WTC11 (cell line): Measurements from ENCODE around the gene CTNNA3. TPM values are rescaled to one million over a fixed set of nuclear protein-coding genes. Genes with fewer than 3 reads are reported as not detected.

Experiments
- ATAC-seq: fragments of 200-7000 bp; cut with Tn5 transposase; 2 replicates; pipeline ENCODE4 v1.10.0; 2021; ENCODE audit warnings: mild to moderate bottlenecking, moderate library complexity
- CTCF ChIA-PET: fragments of 300-600 bp; sonication (Branson Sonifier 250); formaldehyde crosslinking; loops from one replicate; lab custom pipeline; 2021; ENCODE audit warnings: antibody characterized with exemption; lab: Charles Lee
- POLR2A ChIA-PET: fragments of 350-600 bp; sonication (Branson Sonifier 250); formaldehyde crosslinking; loops from one replicate; lab custom pipeline; 2021; ENCODE audit warnings: antibody characterized with exemption; lab: Charles Lee
- DNase-seq: peaks from one replicate; pipeline ENCODE4 v3.0.0; 2021; ENCODE audit warnings: low spot score
- H3K27ac Mint-ChIP-seq: 2 replicates; pipeline ENCODE4 v1.8.0; 2021; ENCODE audit warnings: mixed read lengths
- H3K27me3 Mint-ChIP-seq: 2 replicates; pipeline ENCODE4 v1.8.0; 2021; ENCODE audit warnings: low read depth, mild to moderate bottlenecking, moderate library complexity, mixed read lengths
- H3K36me3 Mint-ChIP-seq: 2 replicates; pipeline ENCODE4 v1.8.0; 2021; ENCODE audit warnings: mixed read lengths
- H3K4me1 Mint-ChIP-seq: 2 replicates; pipeline ENCODE4 v1.8.0; 2022; ENCODE audit warnings: mixed read lengths
- H3K4me3 Mint-ChIP-seq: 2 replicates; pipeline ENCODE4 v1.8.0; 2021; ENCODE audit warnings: mild to moderate bottlenecking, moderate library complexity, mixed read lengths
- H3K9me3 Mint-ChIP-seq: 2 replicates; pipeline ENCODE4 v1.8.0; 2021; ENCODE audit warnings: mixed read lengths
- AFF4 ChIP-seq: sonication (generic); formaldehyde crosslinking; IDR thresholded peaks from 2 replicates; pipeline ENCODE4 v1.8.1; 2023; ENCODE audit warnings: mild to moderate bottlenecking, missing genetic modification reagents, borderline replicate concordance
- CBFB ChIP-seq: sonication (generic); formaldehyde crosslinking; IDR thresholded peaks from 2 replicates; pipeline ENCODE4 v1.8.1; 2022; ENCODE audit warnings: mild to moderate bottlenecking, low read depth, missing genetic modification reagents
- ERG ChIP-seq: fragments of 250-450 bp; sonication (Bioruptor Pico); IDR thresholded peaks from 2 replicates; pipeline ENCODE4 v1.8.0; 2021; ENCODE audit warnings: mild to moderate bottlenecking
- FOXP4 ChIP-seq: sonication (generic); formaldehyde crosslinking; IDR thresholded peaks from 2 replicates; pipeline ENCODE4 v1.8.0; 2022; ENCODE audit warnings: mild to moderate bottlenecking, missing genetic modification reagents
- GABPB1 ChIP-seq: sonication (generic); formaldehyde crosslinking; IDR thresholded peaks from 2 replicates; pipeline ENCODE4 v1.8.1; 2023; ENCODE audit warnings: mild to moderate bottlenecking, missing genetic modification reagents
- MYBL2 ChIP-seq: sonication (generic); formaldehyde crosslinking; IDR thresholded peaks from 2 replicates; pipeline ENCODE4 v1.8.1; 2023; ENCODE audit warnings: mild to moderate bottlenecking, moderate library complexity, missing genetic modification reagents
- NFE2L1 ChIP-seq: sonication (generic); formaldehyde crosslinking; IDR thresholded peaks from 2 replicates; pipeline ENCODE4 v1.8.1; 2023; ENCODE audit warnings: missing genetic modification reagents
- NR1H2 ChIP-seq: sonication (generic); formaldehyde crosslinking; IDR thresholded peaks from 2 replicates; pipeline ENCODE4 v1.9.0; 2021; ENCODE audit warnings: mild to moderate bottlenecking, moderate library complexity, missing genetic modification reagents
- PREB ChIP-seq: sonication (generic); formaldehyde crosslinking; IDR thresholded peaks from 2 replicates; pipeline ENCODE4 v1.8.1; 2022; ENCODE audit warnings: mild to moderate bottlenecking, missing genetic modification reagents, moderate library complexity, borderline replicate concordance
- PRRX2 ChIP-seq: fragments of 250-450 bp; sonication (Bioruptor Pico); IDR thresholded peaks from 2 replicates; pipeline ENCODE4 v1.8.0; 2021; ENCODE audit warnings: mild to moderate bottlenecking
- RELA ChIP-seq: sonication (generic); formaldehyde crosslinking; IDR thresholded peaks from 2 replicates; pipeline ENCODE4 v1.8.1; 2022; ENCODE audit warnings: missing genetic modification reagents, mild to moderate bottlenecking, borderline replicate concordance
- SMAD3 ChIP-seq: sonication (generic); formaldehyde crosslinking; IDR thresholded peaks from 2 replicates; pipeline ENCODE4 v1.8.0; 2022; ENCODE audit warnings: missing genetic modification reagents, mild to moderate bottlenecking, borderline replicate concordance
- TEAD1 ChIP-seq: sonication (generic); formaldehyde crosslinking; IDR thresholded peaks from 2 replicates; pipeline ENCODE4 v1.8.0; 2022; ENCODE audit warnings: mild to moderate bottlenecking, missing genetic modification reagents
- ZBTB21 ChIP-seq: sonication (generic); formaldehyde crosslinking; IDR thresholded peaks from 2 replicates; pipeline ENCODE4 v1.8.1; 2023; ENCODE audit warnings: mild to moderate bottlenecking, missing genetic modification reagents, borderline replicate concordance
- ZNF317 ChIP-seq: sonication (generic); formaldehyde crosslinking; IDR thresholded peaks from 2 replicates; pipeline ENCODE4 v1.8.1; 2023; ENCODE audit warnings: low read depth, mild to moderate bottlenecking, moderate library complexity, missing genetic modification reagents, borderline replicate concordance
- ZNF416 ChIP-seq: fragments of 250-450 bp; sonication (Bioruptor Pico); IDR thresholded peaks from 2 replicates; pipeline ENCODE4 v1.9.0; 2021; ENCODE audit warnings: mild to moderate bottlenecking, inconsistent platforms
- ZNF671 ChIP-seq: fragments of 250-450 bp; sonication (Bioruptor Pico); IDR thresholded peaks from 2 replicates; pipeline ENCODE4 v1.8.0; 2021; ENCODE audit warnings: mild to moderate bottlenecking
- total RNA-seq: library from RNA; stranded (reverse); gene quantifications from 3 replicates; pipeline ENCODE4 v1.2.3, GENCODE V29; 2021

The CTNNA3 gene
- total RNA-seq, 1 experiment from 2014 or later: 6.1 TPM

- TF ChIP-seq AFF4 (CRISPR knock-in tag) (no peak), ZNF317 (CRISPR knock-in tag) (no peak), FOXP4 (CRISPR knock-in tag) (no peak), PREB (CRISPR knock-in tag) (no peak)
These were observed 1070.0 kb downstream of the CTNNA3 start (continued) for GRCh38 chr10:66625709-66626590.

GRCh38 chr10:66622050-66622449 lies 1073.9 kb downstream of the CTNNA3 start:
- TF ChIP-seq RELA (CRISPR knock-in tag) (no peak), GABPB1 (no peak), SMAD3 (CRISPR knock-in tag) (no peak), PRRX2 (no peak), NR1H2 (CRISPR knock-in tag) (no peak), TEAD1 (CRISPR knock-in tag) (no peak), ZNF671 (CRISPR knock-in tag) (no peak), CBFB (CRISPR knock-in tag) (no peak), ZNF416 (CRISPR knock-in tag) (no peak), ZBTB21 (CRISPR knock-in tag) (no peak)
- no peaks in the 10 kb centered on the region for H3K27me3 Mint-ChIP-seq
- no peak for ATAC-seq

GRCh38 chr10:66604195-66604594 lies 1091.8 kb downstream of the CTNNA3 start:
- no peaks in the 10 kb centered on the region for H3K4me1 Mint-ChIP-seq
- POLR2A ChIA-PET: no interaction called here
- H3K36me3 Mint-ChIP-seq: peaks cover 18% of the 10 kb centered on the region
- ATAC-seq (peak; percentile 93), DNase-seq (peak; percentile 37)
- TF ChIP-seq ERG (CRISPR knock-in tag): no peak
- TF ChIP-seq NFE2L1: no peak
- no peak for TF ChIP-seq MYBL2
- no peak for TF ChIP-seq FOXP4 (CRISPR knock-in tag)
- no peak for TF ChIP-seq ZBTB21 (CRISPR knock-in tag)
- CTCF ChIA-PET: interaction anchor here (1.5 kb wide), 1 partner anchor 18 kb away, joined by 5 read pairs; no protein-coding TSS in a partner anchor
- no peaks in the 10 kb centered on the region for H3K27me3 Mint-ChIP-seq
- H3K9me3 Mint-ChIP-seq: peaks cover 28% of the 10 kb centered on the region
- H3K27ac Mint-ChIP-seq: no peak overlapping the region
- no peak overlapping the region for H3K4me3 Mint-ChIP-seq

More at GRCh38 chr10:66622050-66622449, 1073.9 kb downstream of the CTNNA3 start:
- ChIA-PET CTCF (interaction anchor here (0.7 kb wide), 1 partner anchor 36 kb away, joined by 3 read pairs; no protein-coding TSS in a partner anchor), POLR2A (no interaction called here)
- Mint-ChIP-seq H3K36me3 (no peaks in the 10 kb centered on the region), H3K9me3 (0 out of 2 replicates have a peak, but pooled peaks cover 6% of the 10 kb centered on the region), H3K4me3 (no peak overlapping the region), H3K27ac (no peak overlapping the region), H3K4me1 (no peaks in the 10 kb centered on the region)
- no peak for DNase-seq
